ENCODE data around the gene MRTFA. TPM values are rescaled to one million over a fixed set of nuclear protein-coding genes. Genes with fewer than 3 reads are reported as not detected.
"Not testable (repeated sequence)": the region's sequence is repeated elsewhere in the genome, so short reads cannot be mapped to it uniquely, and the experiment has no call there.

MRTFA gene
- total and polyA plus RNA-seq, 2 donors: 22.3 to 37.6 TPM

GRCh38 chr22:40671369-40671768, 34.9 kb upstream of the MRTFA start:
- Histone ChIP-seq H3K36me3 (ENCODE audit: insufficient read depth) (no peaks in the 10 kb centered on the region), H3K4me3 (ENCODE audit: low read depth, low read length) (no peak overlapping the region), H3K27ac (ENCODE audit: low read depth) (no peak overlapping the region), H3K4me1 (ENCODE audit: insufficient read depth) (no peaks in the 10 kb centered on the region)
- no peak for DNase-seq (ENCODE audit: extremely low spot score)
- WGBS: 95% methylated on average over 13 of the region's 13 CpGs

GRCh38 chr22:40670058-40670457, 33.5 kb upstream of the MRTFA start:
- no peak for DNase-seq (ENCODE audit: extremely low spot score)
- Histone ChIP-seq H3K36me3 (ENCODE audit: insufficient read depth) (no peaks in the 10 kb centered on the region), H3K4me3 (ENCODE audit: low read depth, low read length) (no peak overlapping the region), H3K27ac (ENCODE audit: low read depth) (no peak overlapping the region), H3K4me1 (ENCODE audit: insufficient read depth) (no peaks in the 10 kb centered on the region)
- WGBS: 76% methylated on average over 2 of the region's 2 CpGs

- no peaks in the 10 kb centered on the region for H3K4me1 ChIP-seq (ENCODE audit: insufficient read depth)
- DNase-seq (ENCODE audit: extremely low spot score): no peak
- H3K36me3 ChIP-seq (ENCODE audit: insufficient read depth): no peaks in the 10 kb centered on the region
- no peak overlapping the region for H3K4me3 ChIP-seq (ENCODE audit: low read depth, low read length)
- 73% methylated on average over 11 of the region's 11 CpGs for WGBS
- H3K27ac ChIP-seq (ENCODE audit: low read depth): no peak overlapping the region
Observed at GRCh38 chr22:40668611-40669411, 32.3 kb upstream of the MRTFA start.

GRCh38 chr22:40666151-40666848, 29.8 kb upstream of the MRTFA start:
- Histone ChIP-seq H3K4me1 (ENCODE audit: insufficient read depth) (no peaks in the 10 kb centered on the region), H3K27ac (ENCODE audit: low read depth) (no peak overlapping the region), H3K36me3 (ENCODE audit: insufficient read depth) (no peaks in the 10 kb centered on the region), H3K4me3 (ENCODE audit: low read depth, low read length) (no peak overlapping the region)
- no peak for DNase-seq (ENCODE audit: extremely low spot score)
- 44% methylated on average over 7 of the region's 7 CpGs for WGBS

- 26% methylated on average over 4 of the region's 4 CpGs for WGBS
- no peaks in the 10 kb centered on the region for H3K36me3 ChIP-seq (ENCODE audit: insufficient read depth)
- no peak for DNase-seq (ENCODE audit: extremely low spot score)
- H3K4me3 ChIP-seq (ENCODE audit: low read depth, low read length): no peak overlapping the region
- H3K27ac ChIP-seq (ENCODE audit: low read depth): no peak overlapping the region
- H3K4me1 ChIP-seq (ENCODE audit: insufficient read depth): no peaks in the 10 kb centered on the region
Observed at GRCh38 chr22:40665312-40665711, 28.8 kb upstream of the MRTFA start.

GRCh38 chr22:40661671-40662070, 25.2 kb upstream of the MRTFA start:
- 97% methylated on average over 7 of the region's 7 CpGs for WGBS
- DNase-seq (ENCODE audit: extremely low spot score): no peak
- H3K4me3 ChIP-seq (ENCODE audit: low read depth, low read length): no peak overlapping the region
- no peaks in the 10 kb centered on the region for H3K4me1 ChIP-seq (ENCODE audit: insufficient read depth)
- no peaks in the 10 kb centered on the region for H3K36me3 ChIP-seq (ENCODE audit: insufficient read depth)
- no peak overlapping the region for H3K27ac ChIP-seq (ENCODE audit: low read depth)

GRCh38 chr22:40660730-40661129, 24.2 kb upstream of the MRTFA start:
- 85% methylated on average over 3 of the region's 3 CpGs for WGBS
- H3K36me3 ChIP-seq (ENCODE audit: insufficient read depth): no peaks in the 10 kb centered on the region
- no peak overlapping the region for H3K27ac ChIP-seq (ENCODE audit: low read depth)
- no peak overlapping the region for H3K4me3 ChIP-seq (ENCODE audit: low read depth, low read length)
- DNase-seq (ENCODE audit: extremely low spot score): no peak
- H3K4me1 ChIP-seq (ENCODE audit: insufficient read depth): no peaks in the 10 kb centered on the region

GRCh38 chr22:40659166-40659565, 22.6 kb upstream of the MRTFA start:
- H3K27ac ChIP-seq (ENCODE audit: low read depth): no peak overlapping the region
- H3K36me3 ChIP-seq (ENCODE audit: insufficient read depth): no peaks in the 10 kb centered on the region
- no peak overlapping the region for H3K4me3 ChIP-seq (ENCODE audit: low read depth, low read length)
- DNase-seq (ENCODE audit: extremely low spot score): no peak
- no peaks in the 10 kb centered on the region for H3K4me1 ChIP-seq (ENCODE audit: insufficient read depth)
- WGBS: 93% methylated on average over 6 of the region's 6 CpGs

GRCh38 chr22:40656651-40657050, 20.1 kb upstream of the MRTFA start:
- not testable (repeated sequence) for H3K4me3 ChIP-seq (ENCODE audit: low read depth, low read length); DNase-seq (ENCODE audit: extremely low spot score); H3K36me3 ChIP-seq (ENCODE audit: insufficient read depth); H3K27ac ChIP-seq (ENCODE audit: low read depth); H3K4me1 ChIP-seq (ENCODE audit: insufficient read depth)
- 80% methylated on average over 10 of the region's 10 CpGs for WGBS

- DNase-seq (ENCODE audit: extremely low spot score); H3K27ac ChIP-seq (ENCODE audit: low read depth); H3K4me3 ChIP-seq (ENCODE audit: low read depth, low read length); H3K36me3 ChIP-seq (ENCODE audit: insufficient read depth); H3K4me1 ChIP-seq (ENCODE audit: insufficient read depth): not testable (repeated sequence)
- WGBS: 97% methylated on average over 3 of the region's 3 CpGs
Observed at GRCh38 chr22:40655941-40656340, 19.4 kb upstream of the MRTFA start.

- Histone ChIP-seq H3K36me3 (ENCODE audit: insufficient read depth) (no peaks in the 10 kb centered on the region), H3K4me1 (ENCODE audit: insufficient read depth) (no peaks in the 10 kb centered on the region), H3K4me3 (ENCODE audit: low read depth, low read length) (no peak overlapping the region), H3K27ac (ENCODE audit: low read depth) (no peak overlapping the region)
- no peak for DNase-seq (ENCODE audit: extremely low spot score)
- WGBS: 17% methylated on average over 11 of the region's 11 CpGs
Observed at GRCh38 chr22:40654522-40655167, 18.1 kb upstream of the MRTFA start.

GRCh38 chr22:40653361-40653760, 16.8 kb upstream of the MRTFA start:
- Histone ChIP-seq H3K4me1 (ENCODE audit: insufficient read depth) (no peaks in the 10 kb centered on the region), H3K27ac (ENCODE audit: low read depth) (no peak overlapping the region), H3K4me3 (ENCODE audit: low read depth, low read length) (no peak overlapping the region), H3K36me3 (ENCODE audit: insufficient read depth) (no peaks in the 10 kb centered on the region)
- 91% methylated on average over 9 of the region's 9 CpGs for WGBS
- no peak for DNase-seq (ENCODE audit: extremely low spot score)

- peak; percentile 72 for DNase-seq (ENCODE audit: extremely low spot score)
- Histone ChIP-seq H3K36me3 (ENCODE audit: insufficient read depth) (no peaks in the 10 kb centered on the region), H3K4me1 (ENCODE audit: insufficient read depth) (no peaks in the 10 kb centered on the region), H3K27ac (ENCODE audit: low read depth) (peak overlapping the region; percentile 91), H3K4me3 (ENCODE audit: low read depth, low read length) (peak overlapping the region; percentile 42)
- 27% methylated on average over 33 of the region's 33 CpGs for WGBS
Observed at GRCh38 chr22:40651563-40652501, 15.3 kb upstream of the MRTFA start.

Measured in urinary bladder (tissue), 4 donors.